SKM-1 treated with dmso at 0.1 percent for 144 hours (cell line): Measurements from ENCODE around the gene DGKQ.
"Not testable (repeated sequence)": the region's sequence is repeated elsewhere in the genome, so short reads cannot be mapped to it uniquely, and the experiment has no call there.

Experiments
- DNase-seq: peaks from one replicate; lab custom pipeline; 2025; ENCODE audit not compliant: unreplicated experiment; lab: John Stamatoyannopoulos, UW

The DGKQ gene

DNA sequence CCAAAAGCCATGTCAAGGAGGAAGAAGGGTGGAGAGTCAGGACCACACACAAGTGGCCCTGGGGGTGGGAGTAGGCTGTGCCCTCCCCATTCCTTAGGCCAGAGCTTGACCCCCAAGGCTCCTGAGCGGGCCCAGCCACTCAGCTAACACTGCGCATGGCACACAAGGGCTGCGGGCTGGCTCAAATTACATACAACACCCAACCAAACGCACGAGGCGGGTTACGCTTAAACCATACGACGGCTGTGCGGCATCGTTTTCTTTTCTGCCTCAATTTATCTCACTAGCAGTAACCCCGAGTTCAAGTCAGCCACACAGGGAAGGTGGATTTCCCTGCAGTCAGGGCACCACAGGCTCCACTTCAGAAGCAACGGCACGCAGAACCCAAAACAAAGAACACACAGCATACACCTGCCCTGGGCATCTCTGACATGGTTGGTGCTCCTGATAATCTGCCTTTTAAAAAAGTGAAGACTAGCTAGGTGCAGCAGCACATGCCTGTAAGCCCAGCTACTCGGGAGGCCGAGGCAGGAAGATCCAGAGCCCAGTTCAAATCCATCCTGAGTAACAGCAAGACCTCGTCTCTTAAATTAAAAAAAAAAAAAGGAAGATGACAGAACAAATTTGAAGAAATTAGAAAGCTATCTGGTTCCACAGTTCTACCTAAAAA is 44.1 kb downstream of the DGKQ start:
- DNase-seq = no peak

DNA sequence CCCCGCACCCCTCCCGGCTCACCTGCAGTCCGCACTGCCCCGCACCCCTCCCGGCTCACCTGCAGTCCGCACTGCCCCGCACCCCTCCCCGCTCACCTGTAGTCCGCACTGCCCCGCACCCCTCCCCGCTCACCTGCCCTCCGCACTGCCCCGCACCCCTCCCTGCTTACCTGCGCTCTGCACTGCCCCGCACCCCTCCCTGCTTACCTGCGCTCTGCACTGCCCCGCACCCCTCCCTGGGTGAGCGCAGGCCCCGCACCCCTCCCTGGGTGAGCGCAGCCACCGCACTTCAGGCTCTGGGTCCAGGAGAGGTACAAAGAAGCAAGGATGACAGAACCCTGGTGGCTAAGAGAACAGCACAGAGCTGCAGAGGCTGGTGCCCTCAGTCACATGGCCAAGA is 45.8 kb downstream of the DGKQ start:
- not testable (repeated sequence) for DNase-seq

DNA sequence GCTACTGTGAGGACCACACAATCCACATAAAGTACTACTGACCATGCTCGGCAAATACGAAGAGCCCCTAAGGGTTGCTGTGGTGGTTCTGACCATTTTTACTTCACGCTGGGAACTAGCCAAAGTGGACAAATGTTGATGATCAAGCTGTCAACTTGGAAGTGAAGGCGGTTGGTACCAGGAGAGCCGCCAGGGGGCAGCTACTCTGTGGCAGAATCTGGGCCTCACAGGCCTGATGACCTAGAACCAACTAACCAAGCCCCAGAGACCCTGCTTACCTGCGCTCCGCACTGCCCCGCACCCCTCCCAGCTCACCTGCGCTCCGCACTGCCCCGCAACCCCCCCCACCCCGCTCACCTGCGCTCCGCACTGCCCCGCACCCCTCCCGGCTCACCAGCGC is 46.8 kb downstream of the DGKQ start:
- no peak for DNase-seq

- no peak for DNase-seq
These were observed 47.4 kb downstream of the DGKQ start for GRCh38 chr4:925771-926500.

DNA sequence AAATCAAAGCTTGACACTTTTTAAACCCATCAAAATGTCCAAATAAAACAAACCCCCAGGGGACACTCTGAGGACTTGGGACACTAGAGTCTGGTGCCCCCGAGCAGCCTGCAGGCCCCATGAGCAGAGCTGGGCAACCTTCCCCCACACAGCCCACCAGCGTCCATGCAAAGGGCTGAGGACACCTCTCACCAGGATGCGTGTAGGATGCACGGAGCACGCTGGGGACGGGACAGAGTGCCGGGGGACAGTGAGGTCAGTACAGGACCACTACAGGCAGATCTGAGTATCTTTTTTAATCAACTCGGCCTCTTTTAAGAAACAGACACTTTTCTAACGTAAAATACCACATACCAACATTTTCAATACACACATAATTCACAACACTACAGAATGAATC is 48.2 kb downstream of the DGKQ start:
- no peak for DNase-seq

- DNase-seq = no peak
These were observed 49.0 kb downstream of the DGKQ start for GRCh38 chr4:924107-925096.

- DNase-seq = no peak
These were observed 51.5 kb downstream of the DGKQ start for GRCh38 chr4:921830-922331.

DNA sequence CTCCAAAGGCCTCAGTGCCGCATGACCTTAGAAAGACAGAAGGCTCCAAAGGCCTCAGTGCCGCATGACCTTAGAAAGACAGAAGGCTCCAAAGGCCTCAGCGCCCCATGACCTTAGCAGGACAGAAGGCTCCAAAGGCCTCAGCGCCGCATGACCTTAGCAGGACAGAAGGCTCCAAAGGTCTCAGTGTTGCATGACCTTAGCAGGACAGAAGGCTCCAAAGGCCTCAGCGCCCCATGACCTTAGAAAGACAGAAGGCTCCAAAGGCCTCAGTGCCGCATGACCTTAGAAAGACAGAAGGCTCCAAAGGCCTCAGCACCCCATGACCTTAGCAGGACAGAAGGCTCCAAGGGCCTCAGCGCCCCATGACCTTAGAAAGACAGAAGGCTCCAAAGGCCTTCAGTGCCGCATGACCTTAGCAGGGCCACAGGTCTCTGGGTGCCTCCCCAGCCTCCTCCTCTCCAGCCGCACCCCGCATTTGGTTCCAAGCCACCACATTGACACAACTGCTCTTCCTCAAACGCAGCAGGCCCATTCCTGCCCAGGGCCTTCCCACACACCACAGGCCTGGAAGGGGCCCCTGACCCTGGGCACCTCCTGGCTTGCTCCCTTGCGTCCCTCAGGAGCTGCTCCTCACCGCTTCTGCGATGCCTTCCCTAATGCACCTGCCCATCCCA is 54.2 kb downstream of the DGKQ start:
- not testable (repeated sequence) for DNase-seq

- DNase-seq = not testable (repeated sequence)
These were observed 54.8 kb downstream of the DGKQ start for GRCh38 chr4:918591-918990.

DNA sequence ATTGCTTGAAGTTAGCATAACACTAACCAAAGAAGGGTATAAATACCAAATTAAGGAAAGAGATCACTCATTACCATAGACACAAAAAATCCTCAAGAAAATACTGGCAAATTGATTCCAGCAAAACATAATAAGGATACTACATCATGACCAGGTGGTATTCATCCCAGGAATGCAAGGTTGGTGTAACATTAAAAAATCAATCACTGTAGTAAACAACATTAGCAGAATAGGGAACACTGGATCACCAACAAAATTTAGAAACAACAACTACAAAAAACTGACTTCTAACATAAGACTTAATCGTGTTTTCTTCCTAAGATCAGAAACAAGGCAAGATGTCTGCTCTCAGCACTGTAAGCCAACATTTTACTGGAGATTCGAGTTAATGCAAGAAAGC is 55.4 kb downstream of the DGKQ start:
- no peak for DNase-seq

DNA sequence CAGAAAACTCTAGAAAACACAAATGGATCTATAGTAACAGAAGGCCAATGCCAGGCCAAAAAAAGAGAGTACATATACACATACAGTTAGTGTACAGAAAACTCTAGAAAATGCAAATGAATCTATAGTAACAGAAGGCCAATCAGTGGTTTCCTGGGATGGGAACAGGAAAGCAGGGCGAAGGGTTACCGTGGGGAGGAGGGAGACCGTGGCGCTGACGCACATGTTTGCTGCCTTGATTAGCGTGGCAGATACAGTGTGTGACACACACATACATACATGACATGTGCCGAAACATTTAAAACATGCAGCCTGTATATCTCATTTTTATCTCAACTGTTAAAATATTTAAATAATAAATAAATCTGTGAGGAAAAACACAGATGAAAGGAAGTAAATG is 55.9 kb downstream of the DGKQ start:
- DNase-seq = no peak

DNA sequence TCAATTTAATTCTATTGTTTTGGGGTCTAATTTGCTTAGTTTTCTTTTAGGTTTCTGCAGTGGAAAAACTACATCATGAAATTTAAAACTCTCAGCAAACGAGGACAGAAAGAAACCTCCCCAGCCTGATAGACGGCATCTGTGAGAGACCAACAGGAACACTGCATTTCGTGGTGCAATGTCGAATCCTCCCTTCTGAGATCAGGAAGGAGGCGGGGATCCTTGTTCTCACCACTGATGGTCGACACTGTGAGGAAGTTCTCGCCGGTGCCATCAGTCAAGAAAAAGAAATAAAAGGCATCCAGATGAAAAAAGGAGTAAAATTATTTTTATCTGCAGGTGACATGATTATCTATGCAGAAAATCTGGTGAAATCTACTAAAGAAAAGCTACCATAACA is 57.8 kb downstream of the DGKQ start:
- peak; percentile 57 for DNase-seq

GRCh38 chr4:915041-915474 is 58.3 kb downstream of the DGKQ start:
- DNase-seq = peak; percentile 46

DNA sequence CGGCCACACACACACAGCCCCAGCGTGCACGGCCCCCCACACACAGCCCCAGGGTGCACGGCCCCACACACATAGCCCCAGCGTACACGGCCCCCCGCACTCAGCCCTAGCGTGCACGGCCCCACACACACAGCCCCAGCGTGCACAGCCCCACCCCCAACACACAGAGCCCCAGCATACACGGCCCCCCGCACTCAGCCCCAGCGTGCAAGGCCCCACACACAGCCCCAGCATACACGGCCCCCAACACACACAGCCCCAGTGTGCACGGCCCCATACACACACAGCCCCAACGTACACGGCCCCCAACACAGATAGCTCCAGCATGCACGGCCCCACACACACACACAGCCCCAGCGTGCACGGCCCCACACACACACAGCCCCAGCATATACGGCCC is 58.8 kb downstream of the DGKQ start:
- no peak for DNase-seq

- no peak for DNase-seq
These were observed 60.1 kb downstream of the DGKQ start for GRCh38 chr4:913280-913618.

DNA sequence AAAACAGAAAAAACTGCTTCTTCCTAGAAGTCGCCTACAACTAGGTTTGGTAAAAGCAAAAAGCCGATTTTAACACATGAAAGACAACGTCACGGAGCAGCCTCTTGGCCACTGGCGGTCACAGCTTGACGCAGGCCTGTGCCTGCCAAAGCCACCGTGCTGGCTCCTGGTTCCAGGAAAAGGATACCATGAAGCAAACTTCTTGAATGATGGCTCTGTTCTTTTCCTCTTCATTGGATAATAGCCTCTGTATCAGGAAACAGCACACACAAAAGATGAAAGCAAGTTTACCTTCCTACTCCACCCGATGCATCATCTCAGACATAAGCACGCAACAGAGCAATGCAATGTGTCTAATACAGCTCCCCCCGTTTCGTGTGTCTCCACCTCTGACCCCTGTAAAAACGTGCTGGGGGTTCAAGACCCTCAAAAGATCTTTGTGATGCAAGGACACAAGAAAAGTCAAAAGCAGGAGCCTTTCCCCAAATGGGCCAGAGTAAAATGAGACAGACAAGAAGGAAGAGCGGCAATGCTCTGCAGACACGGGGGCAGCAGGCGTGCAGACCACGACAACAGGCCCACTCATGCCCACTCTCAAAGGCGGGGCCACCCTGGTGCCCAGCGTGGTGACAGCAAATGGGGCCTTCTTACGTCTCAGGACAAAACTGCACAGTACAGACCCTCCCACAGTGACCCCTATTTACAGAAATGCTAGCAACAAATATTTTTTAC is 60.7 kb downstream of the DGKQ start:
- no peak for DNase-seq

- DNase-seq = no peak
These were observed 61.4 kb downstream of the DGKQ start for GRCh38 chr4:911871-912490.

GRCh38 chr4:911221-911751 is 62.1 kb downstream of the DGKQ start:
- no peak for DNase-seq

DNA sequence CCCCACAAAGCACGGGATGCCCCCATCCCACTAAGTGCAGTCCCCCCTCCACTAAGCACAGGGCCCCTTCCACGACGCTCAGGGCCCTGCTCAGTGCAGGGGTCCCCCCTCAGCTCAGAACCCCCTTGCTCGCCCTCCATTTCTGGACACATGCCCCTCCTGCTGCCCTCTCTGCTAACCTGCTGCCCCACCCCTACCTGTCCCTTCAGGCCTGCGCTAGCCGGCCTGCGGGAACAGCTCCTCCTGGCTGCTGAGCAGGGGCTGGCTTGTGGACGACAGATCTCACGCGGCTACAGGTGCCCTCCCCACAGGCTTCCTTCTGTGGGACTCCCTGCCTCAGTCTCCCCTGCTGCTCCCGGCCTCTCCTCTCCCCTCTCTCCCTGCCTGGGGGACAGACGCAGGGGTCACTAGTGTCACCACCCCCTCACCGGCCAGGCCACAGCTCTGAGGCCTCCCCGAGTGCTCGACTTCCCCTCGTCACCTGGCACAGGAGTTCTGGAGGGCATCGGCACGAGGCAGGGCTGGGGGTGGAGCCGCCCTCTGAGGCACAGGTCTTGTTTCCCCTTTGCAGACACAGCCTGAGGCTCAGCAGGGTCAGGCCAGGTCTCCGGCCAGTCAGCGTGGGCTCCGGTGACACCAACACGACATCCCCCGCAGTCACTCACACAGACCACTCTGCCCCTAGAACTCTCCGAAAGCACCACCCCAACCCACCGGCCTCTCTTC is 62.8 kb downstream of the DGKQ start:
- no peak for DNase-seq
